H1 (cell line): ENCODE data around the gene PBX1. TPM values are rescaled to one million over a fixed set of nuclear protein-coding genes. Genes with fewer than 3 reads are reported as not detected.
A peak's percentile ranks its signal among the peaks of the same experiment; 100 is the strongest.

Experiments
- CTCF ChIA-PET: fragments of 300-600 bp; sonication (Branson Sonifier 250); formaldehyde crosslinking; loops from one replicate; lab custom pipeline; 2021; ENCODE audit not compliant: partially characterized antibody; lab: Charles Lee
- POLR2A ChIA-PET: fragments of 300-600 bp; sonication (Branson Sonifier 250); formaldehyde crosslinking; loops from one replicate; lab custom pipeline; 2021; ENCODE audit warnings: inconsistent platforms; ENCODE audit not compliant: partially characterized antibody; lab: Charles Lee
- DNase-seq, 2 experiments: peaks; one replicate each; pipeline versions ENCODE4 v3.0.0 to v3.0.0-alpha.2; 2010 to 2022; ENCODE audit warnings: low spot score in 2 of 2, low read depth in 1 of 2, mixed read lengths in 1 of 2
- FAIRE-seq: peaks from 2 replicates; lab custom pipeline; 2011; peaks lifted over from hg19 to GRCh38; lab: Jason Lieb, UNC
- H2AFZ ChIP-seq: 2 replicates; pipeline ENCODE4 v1.8.1; 2012; ENCODE audit warnings: low read length, inconsistent platforms
- H2AK5ac ChIP-seq: 2 replicates; pipeline ENCODE4 v1.6.1; 2013; ENCODE audit warnings: low read depth, low read length
- H2BK120ac ChIP-seq: replicated peaks from 2 replicates; pipeline ENCODE3; 2013; ENCODE audit warnings: low read depth, low read length, inconsistent platforms
- H2BK12ac ChIP-seq: 2 replicates; pipeline ENCODE4 v1.6.1; 2013; ENCODE audit warnings: low read depth, low read length
- H2BK15ac ChIP-seq: 2 replicates; pipeline ENCODE4 v1.6.1; 2013; ENCODE audit warnings: low read length
- H2BK20ac ChIP-seq: 2 replicates; pipeline ENCODE4 v1.6.1; 2013; ENCODE audit warnings: low read length
- H2BK5ac ChIP-seq: 2 replicates; pipeline ENCODE4 v1.6.1; 2013; ENCODE audit warnings: low read depth, low read length
- H3K14ac ChIP-seq: 2 replicates; pipeline ENCODE4 v1.6.1; 2013; ENCODE audit warnings: inconsistent platforms; ENCODE audit not compliant: insufficient read length
- H3K18ac ChIP-seq: 2 replicates; pipeline ENCODE4 v1.6.1; 2013; ENCODE audit warnings: low read length; ENCODE audit errors: extremely low read depth
- H3K23ac ChIP-seq: 2 replicates; pipeline ENCODE4 v1.6.1; 2013; ENCODE audit warnings: inconsistent platforms; ENCODE audit not compliant: insufficient read length
- H3K23me2 ChIP-seq: 2 replicates; pipeline ENCODE4 v1.6.1; 2013; ENCODE audit warnings: low read depth, low read length
- H3K27ac ChIP-seq: 2 replicates; pipeline ENCODE4 v1.6.1; 2011; ENCODE audit warnings: low read depth, low read length, inconsistent platforms
- H3K27me3 ChIP-seq, 4 experiments: replicated peaks in 1 of 4; 1 replicate in 1 of 4; 2 replicates in 3 of 4; pipeline versions ENCODE4 v1.6.1 to v1.8.1; 2011 to 2013; ENCODE audit warnings: low read length in 3 of 4, mild to moderate bottlenecking in 3 of 4, inconsistent platforms in 2 of 4, mixed read lengths in 2 of 4, moderate library complexity in 1 of 4; ENCODE audit not compliant: control insufficient read depth in 3 of 4, insufficient read depth in 3 of 4; ENCODE audit errors: extremely low read depth in 1 of 4
- H3K36me3 ChIP-seq, 4 experiments: 2 replicates each; pipeline versions ENCODE4 v1.6.1 to v1.8.1; 2011 to 2013; ENCODE audit warnings: mild to moderate bottlenecking in 4 of 4, low read length in 3 of 4, moderate library complexity in 2 of 4, control low read depth in 1 of 4, inconsistent platforms in 1 of 4; ENCODE audit not compliant: insufficient read depth in 4 of 4, control insufficient read depth in 2 of 4
- H3K4ac ChIP-seq: replicated peaks from 2 replicates; pipeline ENCODE3; 2013; ENCODE audit warnings: low read length, low read depth, mixed read lengths, inconsistent platforms; ENCODE audit not compliant: insufficient read length
- H3K4me1 ChIP-seq, 4 experiments: replicated peaks in 1 of 4; 1 replicate in 1 of 4; 2 replicates in 3 of 4; pipeline versions ENCODE4 v1.6.1 to v1.8.1; 2011 to 2013; ENCODE audit warnings: low read length in 3 of 4, inconsistent platforms in 2 of 4, mixed read lengths in 1 of 4; ENCODE audit not compliant: insufficient read depth in 4 of 4, control insufficient read depth in 3 of 4
- H3K4me2 ChIP-seq, 2 experiments: 2 replicates each; pipeline versions ENCODE4 v1.6.1 to v1.8.1; 2011 to 2013; ENCODE audit warnings: low read depth in 2 of 2, low read length in 2 of 2, control low read depth in 1 of 2, inconsistent platforms in 1 of 2, mild to moderate bottlenecking in 1 of 2; ENCODE audit not compliant: insufficient read depth in 1 of 2
- H3K4me3 ChIP-seq, 4 experiments: fragments of 200-600, 300-600 bp in 1 of 4; sonication (generic), shearing (Covaris generic), sonication (Bioruptor Twin) in 1 of 4; 2 replicates each; pipeline versions ENCODE4 v1.5.1 to v1.8.1; 2011 to 2016; ENCODE audit warnings: low read length in 4 of 4, low read depth in 3 of 4, control low read depth in 2 of 4, inconsistent platforms in 2 of 4, mild to moderate bottlenecking in 2 of 4, mixed read lengths in 1 of 4, moderate library complexity in 1 of 4; ENCODE audit not compliant: insufficient read depth in 2 of 4; ENCODE audit errors: extremely low read depth in 1 of 4
- H3K56ac ChIP-seq: replicated peaks from 2 replicates; pipeline ENCODE3; 2013; ENCODE audit warnings: low read depth, mild to moderate bottlenecking, mixed read lengths, low read length, inconsistent platforms; ENCODE audit not compliant: insufficient read length
- H3K79me1 ChIP-seq: 2 replicates; pipeline ENCODE4 v1.6.1; 2013; ENCODE audit warnings: low read depth, low read length, control low read depth
- H3K79me2 ChIP-seq, 2 experiments: 2 replicates each; pipeline versions ENCODE4 v1.6.1 to v1.8.1; 2012 to 2013; ENCODE audit warnings: low read length in 2 of 2, mild to moderate bottlenecking in 2 of 2, inconsistent platforms in 1 of 2; ENCODE audit not compliant: insufficient read depth in 2 of 2, control insufficient read depth in 1 of 2
- H3K9ac ChIP-seq, 4 experiments: replicated peaks in 1 of 4; 1 replicate in 1 of 4; 2 replicates in 3 of 4; pipeline versions ENCODE4 v1.6.1 to v1.8.1; 2011 to 2013; ENCODE audit warnings: low read depth in 3 of 4, low read length in 3 of 4, control low read depth in 2 of 4, mild to moderate bottlenecking in 2 of 4, moderate library complexity in 2 of 4, inconsistent platforms in 1 of 4; ENCODE audit errors: extremely low read depth in 1 of 4
- H3K9me3 ChIP-seq, 2 experiments: 2 replicates each; pipeline versions ENCODE4 v1.6.1 to v1.8.1; 2012 to 2013; ENCODE audit warnings: mild to moderate bottlenecking in 2 of 2, moderate library complexity in 2 of 2, control low read depth in 1 of 2, inconsistent platforms in 1 of 2, low read depth in 1 of 2, low read length in 1 of 2, mixed read lengths in 1 of 2; ENCODE audit not compliant: insufficient read depth in 2 of 2
- H4K20me1 ChIP-seq, 2 experiments: replicated peaks in 1 of 2; 2 replicates each; pipeline versions ENCODE3 to v1.8.1; 2011 to 2013; ENCODE audit warnings: inconsistent platforms in 2 of 2, low read length in 2 of 2, mild to moderate bottlenecking in 1 of 2; ENCODE audit not compliant: insufficient read depth in 2 of 2, control insufficient read depth in 1 of 2
- H4K5ac ChIP-seq: 2 replicates; pipeline ENCODE4 v1.6.1; 2013; ENCODE audit warnings: low read length, low read depth, mixed read lengths, inconsistent platforms; ENCODE audit not compliant: insufficient read length
- H4K8ac ChIP-seq: 2 replicates; pipeline ENCODE4 v1.8.0; 2013; ENCODE audit warnings: mild to moderate bottlenecking, moderate library complexity, low read length, inconsistent platforms; ENCODE audit not compliant: insufficient read depth; ENCODE audit errors: extremely low read depth
- H4K91ac ChIP-seq: replicated peaks from 2 replicates; pipeline ENCODE3; 2013; ENCODE audit warnings: low read length, mixed read lengths, inconsistent platforms; ENCODE audit not compliant: insufficient read length
- BRCA1 ChIP-seq: IDR thresholded peaks from 2 replicates; pipeline ENCODE4 v1.6.1; 2012; ENCODE audit warnings: low read depth, low read length, improper control_type of control experiment
- GTF2F1 ChIP-seq: IDR thresholded peaks from 2 replicates; pipeline ENCODE4 v1.6.1; 2012; ENCODE audit warnings: low read depth, low read length, improper control_type of control experiment, borderline replicate concordance
- JUN ChIP-seq: IDR thresholded peaks from 2 replicates; pipeline ENCODE4 v1.6.1; 2011; ENCODE audit warnings: low read depth, mild to moderate bottlenecking, improper control_type of control experiment, low read length
- JUND ChIP-seq: IDR thresholded peaks from 2 replicates; pipeline ENCODE4 v1.6.1; 2011; ENCODE audit warnings: mild to moderate bottlenecking, improper control_type of control experiment, low read length
- KDM1A ChIP-seq: fragments of 200-600, 300-600 bp; sonication (generic); IDR thresholded peaks from 2 replicates; pipeline ENCODE4 v1.7.1; 2016; ENCODE audit warnings: mild to moderate bottlenecking, low read length, borderline replicate concordance
- KDM4A ChIP-seq: IDR thresholded peaks from one replicate; pipeline ENCODE4 v1.7.1; 2012; ENCODE audit warnings: low read depth, mild to moderate bottlenecking, moderate library complexity, low read length, inconsistent platforms; ENCODE audit not compliant: severe bottlenecking
- POLR2A ChIP-seq, 2 experiments: IDR thresholded peaks; 1 replicate in 1 of 2; 2 replicates in 1 of 2; pipeline ENCODE4 v1.6.1; 2011; ENCODE audit warnings: low read depth in 2 of 2, low read length in 2 of 2, mild to moderate bottlenecking in 2 of 2; ENCODE audit errors: control extremely low read depth in 1 of 2
- SUZ12 ChIP-seq: fragments of 200-600 bp; sonication (generic); IDR thresholded peaks from 2 replicates; pipeline ENCODE4 v1.6.1; 2012; ENCODE audit warnings: mild to moderate bottlenecking, inconsistent platforms, low read length, moderate library complexity, mixed read lengths
- WGBS, 2 experiments: shearing (Covaris generic) in 1 of 2; methylation state at CpG; one replicate each; pipeline versions ENCODE4 v1.1.6 to v1.1.7; 2013 to 2015; ENCODE audit warnings: low lambda C conversion rate in 2 of 2, mixed read lengths in 2 of 2, inconsistent platforms in 1 of 2, low coverage in 1 of 2, missing lambda C conversion rate in 1 of 2; ENCODE audit not compliant: insufficient replicate concordance in 2 of 2, insufficient coverage in 1 of 2, insufficient read length in 1 of 2; ENCODE audit errors: extremely low coverage in 1 of 2, missing lambda C conversion rate in 1 of 2; 5-methylcytosine and 5-hydroxymethylcytosine counted together
- polyA plus RNA-seq, 7 experiments: library from polyadenylated mRNA; depleted of rRNA in 3 of 7; stranded (reverse) in 5 of 7; unstranded in 2 of 7; fragments of >200 nt in 5 of 7; fragments of 200-250 nt in 2 of 7; gene quantifications; 1 replicate in 5 of 7; 2 replicates in 1 of 7; 4 replicates in 1 of 7; pipeline versions ENCODE4 v1.2.1 to v1.2.3, GENCODE V29; 2011 to 2013; ENCODE audit warnings: missing spikeins in 2 of 7, mixed read lengths in 2 of 7
- total RNA-seq: library from RNA; stranded (reverse); fragmentation: NEBNext Ultra II Directional; extraction: Animal tissue kit (Norgen Biotek cat#: 25700); gene quantifications from 2 replicates; pipeline ENCODE4 v1.2.1, GENCODE V29; 2021
- TF ChIP-seq, protein P1 (sequence below): IDR thresholded peaks from 2 replicates; pipeline ENCODE4 v1.6.1; 2012; ENCODE audit warnings: inconsistent platforms

The PBX1 gene
- total and polyA plus RNA-seq, 2 of the 8 experiments (the other 6 are each of a cell fraction or from before 2014, with no cell fraction given): 87.4 to 124 TPM

DNA sequence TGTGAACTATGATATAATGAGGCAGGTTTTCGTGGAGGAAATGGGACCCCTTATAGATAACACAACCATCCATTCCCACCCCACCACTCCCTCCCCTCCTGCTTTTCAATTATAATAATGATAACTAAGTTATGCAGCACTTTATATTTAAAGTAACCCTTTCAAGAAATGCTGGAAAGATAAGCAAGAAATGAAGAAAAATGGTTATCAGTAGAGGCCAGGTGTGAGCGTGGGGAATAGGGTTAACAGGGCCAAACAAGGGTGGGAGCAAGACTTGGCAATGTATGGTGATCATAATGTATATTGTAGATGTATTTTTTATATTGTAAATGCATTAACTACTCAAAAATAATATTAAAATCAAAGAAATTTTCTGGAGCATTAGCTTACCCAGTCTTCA, 133.4 kb downstream of the PBX1 start:
- ChIA-PET CTCF (interaction anchor here (1.4 to 7.7 kb wide), 2 partner anchors 13 to 67 kb away, joined by 4 to 37 read pairs; no protein-coding TSS in a partner anchor), POLR2A (no interaction called here)
- peaks cover 0 to 7% (median 2%) of the 10 kb centered on the region in 4 experiments; a peak in 4 of 7 replicates for H3K4me1 ChIP-seq

More for the DNA sequence above, 133.4 kb downstream of the PBX1 start:
- H4K8ac ChIP-seq: no peak overlapping the region
- DNase-seq: no peak
- no peak overlapping the region for H2BK5ac ChIP-seq
- no peak overlapping the region for H2BK120ac ChIP-seq
- no peak overlapping the region for H2AFZ ChIP-seq
- 86% methylated on average over 2 of the region's 2 CpGs; no CpG with 5 or more reads in 1 of the 2 experiments for WGBS, 2 experiments
- H3K9ac ChIP-seq: no peak overlapping the region
- H3K9me3 ChIP-seq: no peaks in the 10 kb centered on the region
- no peak overlapping the region for H3K27ac ChIP-seq
- no peaks in the 10 kb centered on the region for H3K23me2 ChIP-seq
- no peak overlapping the region for H3K56ac ChIP-seq
- H3K4me2 ChIP-seq: no peak overlapping the region
- no peak overlapping the region for H4K5ac ChIP-seq
- no peak overlapping the region for H3K4ac ChIP-seq
- no peak overlapping the region for H3K23ac ChIP-seq
- peaks cover 0 to 10% (median 5%) of the 10 kb centered on the region in 4 experiments; a peak in 4 of 8 replicates for H3K36me3 ChIP-seq
- no peak for TF ChIP-seq KDM1A
- TF ChIP-seq SUZ12: no peak
- no peak for TF ChIP-seq JUND
- no peak for TF ChIP-seq BRCA1
- TF ChIP-seq JUN: no peak
- TF ChIP-seq KDM4A: no peak
- TF ChIP-seq POLR2A (IDR thresholded peaks at IDR 0.05; ENCODE audit: control extremely low read depth in 1 of 2, low read depth in 2 of 2, low read length in 2 of 2): peak in 1 of 2 experiments; percentile 31; a peak in 1 of 3 replicates
- no peak for TF ChIP-seq GTF2F1
- TF ChIP-seq, protein P1, sequence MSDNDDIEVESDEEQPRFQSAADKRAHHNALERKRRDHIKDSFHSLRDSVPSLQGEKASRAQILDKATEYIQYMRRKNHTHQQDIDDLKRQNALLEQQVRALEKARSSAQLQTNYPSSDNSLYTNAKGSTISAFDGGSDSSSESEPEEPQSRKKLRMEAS: no peak
- TF ChIP-seq, all 59 proteins: peak for 1
- no peak overlapping the region for H4K91ac ChIP-seq
- H3K4me3 ChIP-seq: no peak overlapping the region
- H2BK20ac ChIP-seq: no peak overlapping the region
- H3K18ac ChIP-seq: no peak overlapping the region
- H3K14ac ChIP-seq: no peak overlapping the region
- H2BK15ac ChIP-seq: no peak overlapping the region
- H3K27me3 ChIP-seq: no peaks in the 10 kb centered on the region
- no peak overlapping the region for H2AK5ac ChIP-seq
- FAIRE-seq: no peak
- peaks cover 5% of the 10 kb centered on the region; the same call in 1 of the 2 replicates for H3K79me1 ChIP-seq
- peaks cover 4 to 10% of the 10 kb centered on the region in 2 experiments for H4K20me1 ChIP-seq
- peaks cover 2 to 68% of the 10 kb centered on the region in 2 experiments; a peak in 3 of 4 replicates for H3K79me2 ChIP-seq
- H2BK12ac ChIP-seq: no peak overlapping the region
